HuH-7 (cell line): ENCODE results near the gene RNF114.
A peak's percentile ranks its signal among the peaks of the same experiment; 100 is the strongest.
"Not testable (repeated sequence)": the region's sequence is repeated elsewhere in the genome, so short reads cannot be mapped to it uniquely, and the experiment has no call there.

Source experiments
- DNase-seq: peaks from one replicate; pipeline ENCODE4 v3.0.0; 2011; ENCODE audit warnings: low spot score

RNF114 gene

GRCh38 chr20:49928411-49929141, 7.6 kb upstream of the RNF114 start:
- peak; percentile 91 for DNase-seq

DNA sequence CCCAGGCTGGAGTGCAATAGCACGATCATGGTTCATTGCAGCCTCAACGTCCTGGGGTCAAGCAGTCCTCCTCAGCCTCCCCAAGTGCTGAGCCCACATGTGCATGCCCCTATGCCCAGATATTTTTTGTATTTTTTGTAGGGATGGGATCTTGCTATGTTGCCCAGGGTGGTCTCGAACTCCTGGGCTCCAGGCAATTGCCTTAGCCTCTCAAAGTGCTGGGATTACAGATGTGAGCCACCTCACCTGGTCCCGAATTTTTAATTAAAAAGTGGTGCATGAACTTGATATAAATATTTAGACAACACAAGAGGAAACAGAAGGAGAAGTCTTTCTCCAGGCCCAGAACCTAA, 7.1 kb upstream of the RNF114 start:
- DNase-seq, result no peak

- no peak for DNase-seq
Measured at GRCh38 chr20:49935746-49936152, 448 bp upstream of the RNF114 start.

- no peak for DNase-seq
Measured at GRCh38 chr20:49937027-49937929, 1.1 kb downstream of the RNF114 start.

GRCh38 chr20:49938173-49939163, 2.3 kb downstream of the RNF114 start:
- DNase-seq, result no peak

- no peak for DNase-seq
Measured at GRCh38 chr20:49941456-49941855, 5.3 kb downstream of the RNF114 start.

DNA sequence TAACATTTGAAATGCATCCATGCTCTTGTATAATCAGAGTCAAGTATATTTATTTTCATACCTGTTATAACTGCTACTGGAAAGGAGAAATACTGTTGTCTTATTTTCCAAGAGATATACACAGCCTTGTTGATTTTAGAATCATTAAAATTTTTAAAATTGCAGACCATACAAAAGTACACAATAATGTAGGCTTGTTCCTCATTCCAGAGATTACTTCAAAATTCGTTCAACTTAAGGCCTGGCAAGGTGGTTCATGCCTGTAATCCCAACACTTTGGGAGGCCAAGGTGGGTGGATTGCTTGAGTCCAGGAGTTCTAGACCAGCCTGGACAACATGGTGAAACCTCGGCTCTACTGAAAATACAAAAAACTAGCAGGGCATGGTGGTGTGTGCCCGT, 6.1 kb downstream of the RNF114 start:
- no peak for DNase-seq

GRCh38 chr20:49942942-49943341, 6.7 kb downstream of the RNF114 start:
- DNase-seq, result no peak

GRCh38 chr20:49945306-49945700, 9.1 kb downstream of the RNF114 start:
- DNase-seq, result no peak

DNA sequence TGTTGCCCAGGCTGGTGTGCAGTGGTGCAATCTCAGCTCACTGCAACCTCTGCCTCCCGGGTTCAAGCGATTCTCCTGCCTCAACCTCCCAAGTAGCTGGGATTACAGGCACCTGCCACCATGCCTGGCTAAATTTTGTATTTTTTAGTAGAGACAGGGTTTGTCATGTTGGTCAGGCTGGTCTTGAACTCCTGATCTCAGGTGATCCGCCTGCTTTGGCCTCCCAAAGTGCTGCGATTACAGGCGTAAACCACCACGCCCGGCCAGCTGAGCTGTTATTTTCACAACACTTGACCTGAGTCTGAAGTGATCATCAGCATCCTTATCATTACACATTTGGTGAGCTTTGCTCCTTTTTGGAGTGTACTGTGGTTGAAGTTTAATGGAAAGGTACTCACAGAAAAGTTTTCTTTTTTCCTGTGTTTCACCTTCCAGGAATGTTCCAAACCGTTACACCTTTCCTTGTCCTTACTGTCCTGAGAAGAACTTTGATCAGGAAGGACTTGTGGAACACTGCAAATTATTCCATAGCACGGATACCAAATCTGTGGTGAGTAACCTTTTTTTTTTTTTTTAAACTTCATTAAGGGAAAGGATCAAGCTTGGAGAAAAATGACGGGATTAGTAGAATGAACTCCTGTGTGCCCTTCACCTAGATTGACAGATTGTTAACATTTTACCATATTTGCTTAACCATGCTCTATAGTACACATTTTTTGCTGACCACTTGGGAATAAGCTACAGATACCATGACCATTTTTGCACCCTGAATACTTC, 9.7 kb downstream of the RNF114 start:
- DNase-seq, result no peak

GRCh38 chr20:49948178-49948577, 12.0 kb downstream of the RNF114 start:
- no peak for DNase-seq

- no peak for DNase-seq
Measured at GRCh38 chr20:49948809-49949507, 12.8 kb downstream of the RNF114 start.

- DNase-seq, result no peak
Measured at GRCh38 chr20:49951151-49951550, 15.0 kb downstream of the RNF114 start.

- no peak for DNase-seq
Measured at GRCh38 chr20:49955167-49955566, 19.0 kb downstream of the RNF114 start.

- not testable (repeated sequence) for DNase-seq
Measured at GRCh38 chr20:49955830-49956396, 19.7 kb downstream of the RNF114 start.

GRCh38 chr20:49956689-49957088, 20.5 kb downstream of the RNF114 start:
- DNase-seq, result no peak

GRCh38 chr20:49957089-49957938, 21.1 kb downstream of the RNF114 start:
- DNase-seq, result not testable (repeated sequence)

- DNase-seq, result no peak
Measured at GRCh38 chr20:49961413-49961812, 25.2 kb downstream of the RNF114 start.
